ENCODE data around the gene SLC6A9.

DNA sequence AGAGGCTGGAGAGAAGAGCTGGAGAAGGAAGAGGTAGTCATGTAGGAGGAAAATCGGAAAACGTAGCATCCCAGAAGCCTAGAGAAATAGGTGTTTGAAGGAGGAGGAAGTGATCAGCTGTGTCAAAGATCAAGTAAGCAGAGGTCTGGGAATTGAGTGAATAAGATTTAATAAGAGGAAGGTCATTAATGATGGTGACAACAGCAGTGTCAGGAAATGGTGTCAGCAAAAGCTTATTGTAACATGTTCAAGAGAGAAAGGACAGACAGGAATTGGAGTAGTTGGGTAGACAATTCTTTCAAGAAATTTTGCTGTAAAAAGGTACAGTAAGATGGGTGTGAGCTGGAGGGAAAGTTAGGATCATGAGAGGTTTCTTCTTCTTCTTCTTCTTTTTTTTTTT lies 41.6 kb upstream of the SLC6A9 start:
- no peak for TF ChIP-seq SP1 (IDR thresholded peaks at IDR 0.05; ENCODE audit: low read depth)
- no peak for TF ChIP-seq POLR2A (IDR thresholded peaks at IDR 0.05; ENCODE audit: borderline replicate concordance, extremely low read depth, insufficient read depth, insufficient read length)
- TF ChIP-seq, protein P1, sequence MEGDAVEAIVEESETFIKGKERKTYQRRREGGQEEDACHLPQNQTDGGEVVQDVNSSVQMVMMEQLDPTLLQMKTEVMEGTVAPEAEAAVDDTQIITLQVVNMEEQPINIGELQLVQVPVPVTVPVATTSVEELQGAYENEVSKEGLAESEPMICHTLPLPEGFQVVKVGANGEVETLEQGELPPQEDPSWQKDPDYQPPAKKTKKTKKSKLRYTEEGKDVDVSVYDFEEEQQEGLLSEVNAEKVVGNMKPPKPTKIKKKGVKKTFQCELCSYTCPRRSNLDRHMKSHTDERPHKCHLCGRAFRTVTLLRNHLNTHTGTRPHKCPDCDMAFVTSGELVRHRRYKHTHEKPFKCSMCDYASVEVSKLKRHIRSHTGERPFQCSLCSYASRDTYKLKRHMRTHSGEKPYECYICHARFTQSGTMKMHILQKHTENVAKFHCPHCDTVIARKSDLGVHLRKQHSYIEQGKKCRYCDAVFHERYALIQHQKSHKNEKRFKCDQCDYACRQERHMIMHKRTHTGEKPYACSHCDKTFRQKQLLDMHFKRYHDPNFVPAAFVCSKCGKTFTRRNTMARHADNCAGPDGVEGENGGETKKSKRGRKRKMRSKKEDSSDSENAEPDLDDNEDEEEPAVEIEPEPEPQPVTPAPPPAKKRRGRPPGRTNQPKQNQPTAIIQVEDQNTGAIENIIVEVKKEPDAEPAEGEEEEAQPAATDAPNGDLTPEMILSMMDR (IDR thresholded peaks at IDR 0.05 in 2 of 3, conservative IDR thresholded peaks at IDR 0.05 in 1 of 3; ENCODE audit: borderline replicate concordance in 1 of 3, insufficient read depth in 1 of 3, low read depth in 2 of 3, low read length in 2 of 3) = no peak
- TF ChIP-seq EZH2 (IDR thresholded peaks at IDR 0.05) = no peak
- TF ChIP-seq ZFX (IDR thresholded peaks at IDR 0.05) = no peak

All from HCT116 (cell line).